ENCODE measurements around the gene OR4A5. TPM values are rescaled to one million over a fixed set of nuclear protein-coding genes. Genes with fewer than 3 reads are reported as not detected.

OR4A5 gene
- total RNA-seq (2022; extraction: Qiagen RNA extraction) = not detected in 5 replicates

GRCh38 chr11:54706532-54706931, at the start of gene OR4A5:
OR4A5 (plus strand) TSS chr11:54706832; CDS start chr11:54706885, 53 bp downstream.

Other genes with a start within 250 kb of the OR4A5 start
- gene OR4C46, start 102.8 kb upstream of the OR4A5 start, total RNA-seq (2022; extraction: Qiagen RNA extraction) = not detected in 5 replicates